K562 (cell line): ENCODE data around the gene SMARCB1. TPM values are rescaled to one million over a fixed set of nuclear protein-coding genes. Genes with fewer than 3 reads are reported as not detected.

Experiments
- ATAC-seq: fragments of 200-7000 bp; cut with Tn5 transposase; 3 replicates; pipeline ENCODE4 v1.9.1; 2020; ENCODE audit warnings: moderate library complexity
- BruUV-seq: library from RNA; stranded (reverse); fragments of 400-500 nt; replicated peaks from 2 replicates; lab custom pipeline; 2021; lab: Mats Ljungman, UMichigan
- CTCF ChIA-PET: fragments of 300-600 bp; formaldehyde crosslinking; extraction: SDS; loops from one replicate; lab custom pipeline; 2021; ENCODE audit warnings: low intra/inter-chr PET ratio; lab: Yijun Ruan, JAX
- POLR2A ChIA-PET: fragments of 300-600, 350-650 bp; sonication (Branson Sonifier 250); formaldehyde crosslinking; extraction: SDS; loops from one replicate; lab custom pipeline; 2021; ENCODE audit warnings: antibody characterized with exemption, inconsistent platforms; lab: Yijun Ruan, JAX
- DNase-seq, 4 experiments: peaks; one replicate each; pipeline versions ENCODE4 v3.0.0 to v3.0.0-alpha.2; 2011 to 2018; ENCODE audit warnings: low spot score in 3 of 4, mixed read lengths in 3 of 4; ENCODE audit errors: extremely low read depth in 1 of 4
- FAIRE-seq: peaks from 2 replicates; lab custom pipeline; 2011; peaks lifted over from hg19 to GRCh38; lab: Jason Lieb, UNC
- H2AFZ ChIP-seq: 2 replicates; pipeline ENCODE4 v1.6.0; 2011; ENCODE audit warnings: low read depth, low read length, control low read depth, inconsistent platforms
- H3K27ac ChIP-seq: fragments of 200-600 bp; 3 replicates; pipeline ENCODE4 v1.8.0; 2011; ENCODE audit warnings: low read depth, mild to moderate bottlenecking, control low read depth, inconsistent platforms, low read length, moderate library complexity, mixed read lengths; ENCODE audit errors: extremely low read depth
- H3K27me3 ChIP-seq, 2 experiments: fragments of 300-600 bp in 1 of 2; 2 replicates in 1 of 2; 3 replicates in 1 of 2; pipeline versions ENCODE4 v1.6.0 to v1.8.0; 2011; ENCODE audit warnings: inconsistent platforms in 2 of 2, low read length in 2 of 2, mild to moderate bottlenecking in 1 of 2, mixed read lengths in 1 of 2, moderate library complexity in 1 of 2; ENCODE audit not compliant: control insufficient read depth in 2 of 2, insufficient read depth in 2 of 2
- H3K36me3 ChIP-seq: fragments of 300-600 bp; 3 replicates; pipeline ENCODE4 v1.8.0; 2011; ENCODE audit warnings: mild to moderate bottlenecking, low read length, inconsistent platforms; ENCODE audit not compliant: control insufficient read depth, insufficient read depth
- H3K4me1 ChIP-seq, 2 experiments: fragments of 200-600 bp in 1 of 2; replicated peaks in 1 of 2; 2 replicates in 1 of 2; 3 replicates in 1 of 2; pipeline versions ENCODE4 v1.5.1 to v1.8.0; 2011; ENCODE audit warnings: inconsistent platforms in 2 of 2, low read length in 2 of 2, mild to moderate bottlenecking in 1 of 2, mixed read lengths in 1 of 2, moderate library complexity in 1 of 2; ENCODE audit not compliant: control insufficient read depth in 2 of 2, insufficient read depth in 2 of 2
- H3K4me2 ChIP-seq: 2 replicates; pipeline ENCODE4 v1.6.1; 2011; ENCODE audit warnings: low read length, control low read depth, inconsistent platforms, mixed read lengths; ENCODE audit not compliant: insufficient read depth
- H3K4me3 ChIP-seq: fragments of 200-600 bp; sonication (generic), shearing (Covaris generic); 2 replicates; pipeline ENCODE4 v1.5.1; 2016; ENCODE audit warnings: control low read depth, inconsistent platforms
- H3K79me2 ChIP-seq: fragments of 200-600 bp; 3 replicates; pipeline ENCODE4 v1.8.0; 2011; ENCODE audit warnings: low read length, inconsistent platforms; ENCODE audit not compliant: control insufficient read depth, insufficient read depth
- H3K9ac ChIP-seq, 2 experiments: 2 replicates each; pipeline versions ENCODE4 v1.6.0 to v1.6.1; 2011; ENCODE audit warnings: low read depth in 2 of 2, low read length in 2 of 2, control low read depth in 1 of 2, inconsistent platforms in 1 of 2, mild to moderate bottlenecking in 1 of 2, mixed read lengths in 1 of 2; ENCODE audit not compliant: insufficient read depth in 1 of 2
- H3K9me1 ChIP-seq: one replicate; pipeline ENCODE4 v1.6.0; 2011; ENCODE audit warnings: inconsistent platforms, mild to moderate bottlenecking, low read length, moderate library complexity; ENCODE audit not compliant: control insufficient read depth, insufficient read depth
- H3K9me3 ChIP-seq: replicated peaks from 2 replicates; pipeline ENCODE4 v1.5.1; 2011; ENCODE audit warnings: low read depth, low read length, inconsistent platforms; ENCODE audit not compliant: control insufficient read depth, insufficient read depth
- H4K20me1 ChIP-seq: replicated peaks from 2 replicates; pipeline ENCODE4 v1.6.1; 2011; ENCODE audit warnings: low read length, inconsistent platforms, mixed read lengths; ENCODE audit not compliant: control insufficient read depth, insufficient read depth
- E2F6 ChIP-seq, 2 experiments: IDR thresholded peaks; 2 replicates each; pipeline ENCODE4 v1.6.1; 2011; ENCODE audit warnings: borderline replicate concordance in 1 of 2, control low read depth in 1 of 2, low read depth in 1 of 2, low read length in 1 of 2, mild to moderate bottlenecking in 1 of 2, mixed read lengths in 1 of 2, moderate library complexity in 1 of 2; ENCODE audit not compliant: insufficient read depth in 1 of 2, insufficient read length in 1 of 2, poor library complexity in 1 of 2, severe bottlenecking in 1 of 2; ENCODE audit errors: extremely low read depth in 1 of 2
- HNRNPLL ChIP-seq: fragments of 200-400 bp; formaldehyde crosslinking; IDR thresholded peaks from 2 replicates; pipeline ENCODE4 v1.6.1; 2017; ENCODE audit warnings: low read length, low read depth, mild to moderate bottlenecking; ENCODE audit not compliant: poor library complexity, severe bottlenecking
- KDM5B ChIP-seq: fragments of 200-600 bp; sonication (generic); IDR thresholded peaks from 2 replicates; pipeline ENCODE4 v1.6.1; 2012; ENCODE audit warnings: low read depth, mild to moderate bottlenecking, moderate library complexity, low read length, control low read depth, inconsistent platforms; ENCODE audit not compliant: insufficient replicate concordance
- PCBP1 ChIP-seq: fragments of 200-400 bp; formaldehyde crosslinking; IDR thresholded peaks from 2 replicates; pipeline ENCODE4 v1.6.1; 2018; ENCODE audit warnings: mild to moderate bottlenecking, low read depth, low read length; ENCODE audit not compliant: poor library complexity, severe bottlenecking
- PHF8 ChIP-seq: fragments of 200-600 bp; sonication (generic); IDR thresholded peaks from 2 replicates; pipeline ENCODE4 v1.6.1; 2012; ENCODE audit warnings: mixed run types, mild to moderate bottlenecking, inconsistent platforms, low read length, moderate library complexity, borderline replicate concordance
- SNIP1 ChIP-seq: fragments of 450-650 bp; IDR thresholded peaks from 2 replicates; pipeline ENCODE4 v1.7.1; 2017; ENCODE audit warnings: low read depth, mild to moderate bottlenecking
- ZNF3 ChIP-seq: fragments of 250-450 bp; sonication (Bioruptor Pico); IDR thresholded peaks from 2 replicates; pipeline ENCODE4 v1.5.0; 2021; ENCODE audit warnings: mild to moderate bottlenecking, moderate library complexity
- whole genome bisulfite sequencing: fragments of 100-300 bp; shearing (Covaris generic); methylation state at CpG from one replicate; pipeline ENCODE4 v1.1.6; 2016; ENCODE audit warnings: low coverage, mixed read lengths; ENCODE audit not compliant: insufficient coverage; ENCODE audit errors: missing lambda C conversion rate; 5-methylcytosine and 5-hydroxymethylcytosine counted together
- in situ Hi-C: fragments of 300-500 bp; cut with MboI; formaldehyde crosslinking; loops from 4 replicates; pipeline ENCODE4 v1.15.0; 2018; ENCODE audit warnings: inconsistent platforms, mixed read lengths
- intact Hi-C: fragments of 100-400 bp; cut with micrococcal nuclease; formaldehyde crosslinking; loops from 2 replicates; pipeline ENCODE4 v1.14.2; 2022
- polyA plus RNA-seq, 8 experiments: library from polyadenylated mRNA; depleted of rRNA in 4 of 8; stranded (reverse) in 5 of 8; unstranded in 3 of 8; fragments of >200 nt; fragmentation: Nextera tagmentation in 2 of 8; fragmentation: Illumina TruSeq in 1 of 8; extraction: Ambion mirVana in 2 of 8; extraction: Trizol in 1 of 8; gene quantifications; 2 replicates each; pipeline versions ENCODE4 v1.2.1 to v1.2.3, GENCODE V29; 2011 to 2014; ENCODE audit warnings: inconsistent platforms in 1 of 8, missing spikeins in 1 of 8
- total RNA-seq, 7 experiments: library from RNA; depleted of rRNA in 6 of 7; stranded (reverse); fragments of >200 nt in 6 of 7; fragmentation: Illumina TruSeq in 2 of 7; extraction: Trizol in 2 of 7; gene quantifications; 2 replicates each; pipeline versions ENCODE4 v1.2.1 to v1.2.3, GENCODE V29; 2011 to 2021; ENCODE audit warnings: low replicate concordance in 1 of 7

SMARCB1 gene
- total and polyA plus RNA-seq, 9 of the 15 experiments (the other 6 are each of a cell fraction or from before 2014, with no cell fraction given) = 1.2 to 113 (median 65.4) TPM

- Histone ChIP-seq H3K9me3 (no peaks in the 10 kb centered on the region), H2AFZ (no peak overlapping the region; the same call in 1 of the 2 replicates), H3K27me3 (no peaks in the 10 kb centered on the region), H4K20me1 (no peaks in the 10 kb centered on the region; the same call in 1 of the 2 replicates), H3K27ac (no peak overlapping the region), H3K4me2 (peak overlapping the region; percentile 79), H3K4me3 (peak overlapping the region; percentile 51), H3K79me2 (no peaks in the 10 kb centered on the region), H3K4me1 (peaks cover 2 to 43% of the 10 kb centered on the region in 2 experiments; a peak in 4 of 5 replicates), H3K9me1 (no peaks in the 10 kb centered on the region), H3K9ac (peak overlapping the region; percentile 55 to 87; a peak in 3 of 4 replicates)
- intact Hi-C loops (no loop called here), in situ Hi-C loops (no loop called here)
- FAIRE-seq = no peak
- ChIA-PET CTCF (no interaction called here), POLR2A (interaction anchor here (0.8 kb wide), 1 partner anchor 153 kb away, joined by 3 read pairs; no protein-coding TSS in a partner anchor)
- no peak; the same call in 2 of the 3 replicates for ATAC-seq
- no TSS peak for BruUV-seq
- WGBS = 14% methylated on average over 24 of the region's 41 CpGs
- TF ChIP-seq E2F6 (IDR thresholded peaks at IDR 0.05; ENCODE audit: borderline replicate concordance in 1 of 2, extremely low read depth in 1 of 2, insufficient read depth in 1 of 2, insufficient read length in 1 of 2, low read depth in 1 of 2, low read length in 1 of 2, poor library complexity in 1 of 2, severe bottlenecking in 1 of 2) (peak in 1 of 2 experiments; percentile 17), PHF8 (no peak), HNRNPLL (peak; percentile 81), KDM5B (peak; percentile 9), PCBP1 (no peak), SNIP1 (no peak), ZNF3 (CRISPR knock-in tag) (no peak)
- TF ChIP-seq, all 486 proteins: peak for 3
- peaks cover 29% of the 10 kb centered on the region; the same call in 2 of the 3 replicates for H3K36me3 ChIP-seq
- peak in 2 of 4 experiments; percentile 18 to 27 for DNase-seq
Observed at GRCh38 chr22:23837911-23838680, 51.3 kb downstream of the SMARCB1 start.
